GM12864 (cell line): ENCODE data around the gene SMIM11.
"Not testable (repeated sequence)": the region's sequence is repeated elsewhere in the genome, so short reads cannot be mapped to it uniquely, and the experiment has no call there.

ENCODE experiments used
- DNase-seq: peaks from one replicate; pipeline ENCODE4 v3.0.0-alpha.2; 2011; ENCODE audit warnings: low read depth
- H3K4me3 ChIP-seq: 2 replicates; pipeline ENCODE4 v1.5.1; 2011; ENCODE audit warnings: mild to moderate bottlenecking, low read depth, low read length, control low read depth
- TF ChIP-seq, protein P1 (sequence below): IDR thresholded peaks from 2 replicates; pipeline ENCODE4 v1.5.1; 2011; ENCODE audit warnings: low read depth, mild to moderate bottlenecking, moderate library complexity, low read length, control low read depth, inconsistent platforms; ENCODE audit errors: missing control alignments

Gene SMIM11

DNA sequence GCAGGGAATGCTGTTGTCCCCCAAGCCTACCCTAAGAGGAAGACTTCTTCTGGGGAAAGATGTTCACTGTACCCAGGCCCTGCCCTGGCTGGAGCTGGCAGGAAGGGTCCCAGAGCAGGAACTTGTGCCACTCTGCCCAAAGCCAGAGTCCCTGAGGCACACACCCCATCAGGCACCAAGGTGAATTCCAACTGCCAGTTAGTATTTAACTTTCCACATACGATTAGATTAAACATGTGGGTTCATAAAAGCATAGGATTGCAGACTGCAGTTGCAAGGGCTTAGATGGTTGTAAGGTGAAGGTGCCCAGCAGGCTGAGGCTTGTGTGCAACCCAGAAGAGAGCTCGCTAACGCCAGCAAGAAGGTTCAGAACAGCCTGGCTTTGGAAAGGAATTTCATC is 11.6 kb upstream of the SMIM11 start, which contains the start of gene KCNE2:
Gene KCNE2 (plus strand): TSS at position 274 of the 400 bp plus-strand sequence. CDS start 6,473 bp downstream, outside the sequence.
- DNase-seq: no peak
- TF ChIP-seq, protein P1, sequence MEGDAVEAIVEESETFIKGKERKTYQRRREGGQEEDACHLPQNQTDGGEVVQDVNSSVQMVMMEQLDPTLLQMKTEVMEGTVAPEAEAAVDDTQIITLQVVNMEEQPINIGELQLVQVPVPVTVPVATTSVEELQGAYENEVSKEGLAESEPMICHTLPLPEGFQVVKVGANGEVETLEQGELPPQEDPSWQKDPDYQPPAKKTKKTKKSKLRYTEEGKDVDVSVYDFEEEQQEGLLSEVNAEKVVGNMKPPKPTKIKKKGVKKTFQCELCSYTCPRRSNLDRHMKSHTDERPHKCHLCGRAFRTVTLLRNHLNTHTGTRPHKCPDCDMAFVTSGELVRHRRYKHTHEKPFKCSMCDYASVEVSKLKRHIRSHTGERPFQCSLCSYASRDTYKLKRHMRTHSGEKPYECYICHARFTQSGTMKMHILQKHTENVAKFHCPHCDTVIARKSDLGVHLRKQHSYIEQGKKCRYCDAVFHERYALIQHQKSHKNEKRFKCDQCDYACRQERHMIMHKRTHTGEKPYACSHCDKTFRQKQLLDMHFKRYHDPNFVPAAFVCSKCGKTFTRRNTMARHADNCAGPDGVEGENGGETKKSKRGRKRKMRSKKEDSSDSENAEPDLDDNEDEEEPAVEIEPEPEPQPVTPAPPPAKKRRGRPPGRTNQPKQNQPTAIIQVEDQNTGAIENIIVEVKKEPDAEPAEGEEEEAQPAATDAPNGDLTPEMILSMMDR: no peak
- no peak within 1 kb of the TSS for H3K4me3 ChIP-seq

DNA sequence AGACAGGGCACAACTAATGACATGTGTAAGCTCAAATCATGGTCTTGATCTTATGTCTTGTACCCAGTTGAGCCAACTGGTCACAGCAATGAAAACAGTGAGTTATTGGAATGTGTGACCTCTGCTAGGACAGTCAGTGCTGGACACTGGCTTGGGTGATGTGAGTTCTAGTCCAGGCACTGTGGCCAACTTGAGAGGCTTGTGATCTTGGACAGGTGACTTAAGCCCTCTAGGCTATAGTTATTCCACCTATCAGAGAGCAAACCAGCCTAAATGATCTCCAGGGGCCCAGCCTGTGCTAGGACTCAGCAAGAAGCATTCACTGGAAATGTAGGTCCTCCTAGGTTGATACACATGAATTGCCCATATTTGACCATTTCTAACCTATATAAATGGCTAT is 10.4 kb upstream of the SMIM11 start:
- DNase-seq: no peak
- TF ChIP-seq, protein P1: no peak
- H3K4me3 ChIP-seq: no peak overlapping the region

DNA sequence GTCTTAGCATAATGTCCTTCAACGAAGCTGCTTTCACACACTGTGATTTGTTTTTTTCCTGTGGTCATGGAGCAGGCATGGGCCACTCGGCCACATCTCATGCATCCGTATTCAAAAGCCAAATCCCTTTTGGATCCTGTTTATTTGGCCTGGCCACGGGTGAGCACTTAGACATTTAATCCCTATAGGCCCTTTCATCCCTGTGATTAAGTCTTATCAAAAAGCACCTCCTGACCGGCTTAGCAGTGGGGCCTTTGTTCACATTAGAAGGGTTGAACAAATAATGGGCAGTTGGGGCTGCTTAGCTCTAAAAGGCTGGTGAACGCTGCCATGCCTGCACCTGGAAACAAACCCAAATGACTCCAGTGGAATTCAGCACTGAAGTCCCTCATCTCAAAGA is 9.5 kb upstream of the SMIM11 start:
- H3K4me3 ChIP-seq: no peak overlapping the region
- TF ChIP-seq, protein P1: no peak
- no peak for DNase-seq

DNA sequence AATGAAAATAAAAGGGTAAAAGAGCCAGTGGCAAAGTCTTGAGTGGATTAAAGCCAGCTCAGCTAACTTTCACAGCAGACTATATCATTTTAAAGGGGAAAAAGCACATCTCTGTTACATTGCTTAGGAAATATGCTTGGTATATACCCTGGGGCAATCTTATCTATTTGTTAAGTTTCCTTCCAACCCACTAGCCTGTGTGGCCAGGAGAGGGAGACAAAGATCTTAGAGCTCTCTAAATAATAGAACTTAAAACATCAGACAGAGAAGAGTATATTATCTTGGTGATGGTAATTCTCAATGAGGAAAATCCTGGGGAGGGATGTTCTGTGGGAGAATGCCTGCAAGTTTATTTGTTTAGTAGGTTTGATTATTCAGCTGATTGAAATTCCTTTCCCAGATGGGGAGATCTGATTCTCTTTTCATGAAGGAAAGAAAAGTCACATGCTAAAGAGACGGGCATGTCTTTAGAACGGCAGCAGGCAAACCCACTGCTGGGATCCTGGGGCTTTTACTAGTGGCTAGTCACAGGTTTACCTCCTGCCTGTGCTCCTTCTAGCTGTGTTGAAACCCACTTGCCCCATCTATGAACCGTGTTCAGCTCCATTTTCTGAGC is 7.9 kb upstream of the SMIM11 start:
- no peak for DNase-seq
- TF ChIP-seq, protein P1: peak; percentile 55
- no peak overlapping the region for H3K4me3 ChIP-seq

DNA sequence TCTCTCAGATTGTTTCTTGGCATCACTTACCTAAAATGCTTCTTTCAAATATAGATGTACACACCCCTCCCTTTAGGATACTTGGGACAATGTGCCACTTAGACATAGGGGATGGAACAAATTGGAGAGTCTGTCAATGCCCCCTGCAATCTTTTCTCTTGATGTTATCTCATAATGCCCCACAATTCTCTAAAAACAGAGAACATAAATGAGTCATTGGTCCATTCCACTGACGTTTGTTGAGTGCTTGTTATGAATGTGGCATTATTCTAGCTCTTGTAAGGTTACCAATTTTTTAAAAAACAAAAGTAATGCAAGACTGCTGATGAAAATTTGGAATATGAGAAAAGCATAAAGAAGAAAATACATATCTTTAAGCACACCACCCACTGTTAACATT is 5.6 kb upstream of the SMIM11 start:
- no peak for DNase-seq
- no peak overlapping the region for H3K4me3 ChIP-seq
- TF ChIP-seq, protein P1: no peak

DNA sequence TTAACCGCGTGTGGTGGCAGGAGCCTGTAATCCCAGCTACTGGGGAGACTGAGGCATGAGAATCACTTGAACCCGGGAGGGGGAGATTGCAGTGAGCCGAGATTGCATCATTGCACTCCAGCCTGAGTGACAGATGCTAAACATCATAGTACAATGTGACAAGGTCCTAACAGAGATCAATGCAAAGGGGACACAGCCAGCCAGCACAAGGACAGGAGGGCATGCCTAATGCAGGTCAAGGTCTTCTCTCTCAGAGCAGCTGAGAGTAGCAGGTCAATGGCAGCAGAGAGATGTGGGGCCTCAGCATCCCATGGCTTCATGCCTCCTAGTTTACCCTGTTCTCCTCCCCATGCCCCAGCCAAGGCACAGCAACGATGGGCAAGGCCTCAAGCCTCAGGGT is 3.0 kb upstream of the SMIM11 start:
- no peak overlapping the region for H3K4me3 ChIP-seq
- DNase-seq: no peak
- TF ChIP-seq, protein P1: no peak

DNA sequence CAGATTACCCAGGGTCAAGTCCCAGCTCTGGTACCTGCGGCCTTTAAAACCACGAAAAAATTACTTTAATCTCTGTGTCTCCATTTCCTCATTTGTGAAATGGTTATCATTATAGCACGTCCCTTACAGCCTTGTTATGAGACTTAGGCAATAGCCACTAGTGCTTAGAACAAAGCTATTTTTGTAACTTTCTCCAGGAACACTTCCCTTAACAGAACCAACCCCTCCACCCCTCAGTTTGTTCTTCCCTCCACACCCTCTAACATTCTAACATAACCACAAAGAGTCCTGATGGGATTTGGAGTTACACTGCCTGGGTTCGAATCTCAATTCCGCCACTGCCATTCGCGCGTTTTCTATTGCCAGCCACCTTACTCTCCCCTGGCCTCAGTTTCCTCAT is 845 bp upstream of the SMIM11 start:
- not testable (repeated sequence) for H3K4me3 ChIP-seq, DNase-seq

DNA sequence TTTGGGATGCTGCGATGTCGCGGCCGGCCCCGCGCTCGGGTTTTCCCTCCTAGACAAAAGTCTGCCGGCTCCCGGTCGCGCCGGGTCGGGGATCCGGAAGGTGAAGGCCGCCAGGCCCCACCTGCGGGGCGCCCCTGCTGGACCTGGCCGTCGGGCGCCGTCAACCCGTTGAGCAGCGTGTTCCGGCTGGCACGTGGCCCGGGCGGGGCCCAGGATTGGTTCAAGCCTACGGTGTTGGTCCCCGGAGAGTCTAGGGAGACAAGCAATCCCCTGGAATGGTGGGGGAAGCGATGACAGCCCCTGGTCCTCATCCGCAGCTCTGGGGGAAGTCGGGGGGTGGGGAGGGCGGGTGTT is 289 bp downstream of the SMIM11 start:
- DNase-seq: not testable (repeated sequence)

DNA sequence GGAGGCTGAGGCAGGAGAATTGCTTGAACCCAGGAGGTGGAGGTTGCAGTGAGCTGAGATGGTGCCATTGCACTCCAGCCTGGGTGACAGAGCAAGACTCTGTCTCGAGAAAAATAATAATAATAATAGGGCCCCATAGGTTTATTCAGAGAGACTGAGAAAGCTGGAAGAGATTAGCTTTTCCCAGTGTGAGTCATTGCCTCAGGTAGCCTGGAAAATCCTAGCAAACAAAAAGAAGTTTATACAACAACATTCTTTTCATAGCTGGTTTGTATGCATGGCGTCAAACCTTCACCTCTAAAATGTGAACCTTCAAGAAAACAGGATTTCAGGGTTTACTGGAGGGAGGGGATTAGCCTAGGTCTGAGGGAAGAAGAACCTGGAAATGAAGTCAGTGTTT is 7.8 kb downstream of the SMIM11 start:
- not testable (repeated sequence) for H3K4me3 ChIP-seq, DNase-seq

More for the DNA sequence above, 289 bp downstream of the SMIM11 start:
- not testable (repeated sequence) for H3K4me3 ChIP-seq

DNA sequence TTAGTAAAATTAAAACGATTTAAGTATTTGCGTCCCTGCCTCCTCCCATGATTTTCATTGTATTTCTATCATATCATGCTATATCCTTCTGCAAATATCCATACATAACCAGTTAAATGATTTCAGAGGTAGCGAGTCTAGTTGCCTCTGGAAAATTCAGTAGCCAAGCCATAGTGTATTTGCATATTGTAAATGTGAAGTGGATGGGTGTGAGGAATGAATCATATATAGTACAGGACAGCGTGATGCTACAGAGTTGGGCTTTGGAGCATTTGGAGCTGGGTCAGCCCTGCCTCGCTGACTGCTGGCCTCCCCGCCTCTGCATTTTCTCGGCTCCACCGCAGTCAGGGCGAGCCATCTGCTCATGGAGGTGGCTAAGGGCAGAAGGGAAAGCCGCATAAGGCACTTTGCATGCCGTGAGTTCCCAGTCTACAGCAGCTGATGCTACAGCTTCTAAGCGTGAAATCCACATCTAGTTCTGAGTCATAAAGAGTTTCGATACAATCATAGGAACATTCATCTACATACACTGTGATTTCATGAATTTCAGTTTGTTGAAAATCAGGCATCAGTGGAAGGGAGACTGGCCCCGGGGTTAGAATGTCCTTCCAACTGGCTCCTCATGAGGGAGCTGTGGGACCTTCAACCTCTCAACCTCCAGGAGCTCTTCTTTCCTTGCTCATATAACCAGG is 8.6 kb downstream of the SMIM11 start:
- not testable (repeated sequence) for H3K4me3 ChIP-seq, DNase-seq

DNA sequence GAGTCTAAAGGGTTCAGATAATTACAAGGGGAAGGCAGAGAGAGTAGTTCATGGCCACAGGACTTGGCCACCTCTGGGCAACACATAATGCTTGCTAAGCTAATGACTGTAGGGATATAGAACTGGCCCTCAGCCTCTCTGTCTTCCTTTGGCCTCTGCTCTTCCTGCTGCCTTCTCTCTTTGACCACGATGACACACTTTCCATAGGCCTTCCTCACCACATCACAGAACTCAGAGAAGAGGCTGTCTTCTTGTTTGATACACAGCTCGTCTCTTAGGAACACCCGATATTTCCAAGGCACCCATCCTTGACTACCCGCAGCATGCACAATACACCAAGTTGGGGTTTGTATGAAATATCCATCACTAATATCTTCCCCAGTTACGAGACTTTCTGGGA is 25.2 kb downstream of the SMIM11 start:
- not testable (repeated sequence) for H3K4me3 ChIP-seq, DNase-seq

DNA sequence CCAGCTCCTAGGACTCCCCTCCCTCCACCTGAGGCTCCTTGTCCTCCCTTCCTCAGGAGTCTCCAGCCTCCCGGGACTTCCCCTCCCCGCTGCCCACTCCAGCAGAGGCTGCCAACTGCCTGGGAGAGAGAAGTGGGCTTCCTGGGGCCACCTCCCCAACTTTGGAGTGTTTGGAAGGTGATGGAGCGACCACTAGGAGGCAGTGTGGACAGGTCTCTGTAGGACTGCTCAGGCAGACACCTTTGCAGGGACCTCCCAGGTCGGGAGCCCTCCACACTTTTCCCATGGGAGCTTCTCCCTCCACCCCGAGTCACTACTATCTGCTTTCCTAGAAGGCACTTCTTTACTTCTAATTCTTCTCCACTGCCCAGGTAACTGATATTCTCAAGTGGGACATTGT is 29.4 kb downstream of the SMIM11 start:
- not testable (repeated sequence) for DNase-seq, H3K4me3 ChIP-seq
